Dendritic cell treated with granulocyte-macrophage colony-stimulating factor and Interleukin-4, amounts not matched to agents 40 ng/mL and 50 ng/mL, for 4 days (primary cell): ENCODE measurements around the gene RECK.
A peak's percentile ranks its signal among the peaks of the same experiment; 100 is the strongest.

Source experiments
- H3K27ac Mint-ChIP-seq: one replicate; pipeline ENCODE4 v1.8.0; 2022; ENCODE audit warnings: mild to moderate bottlenecking, mixed read lengths
- H3K27me3 Mint-ChIP-seq: one replicate; pipeline ENCODE4 v1.8.0; 2022; ENCODE audit warnings: mild to moderate bottlenecking, mixed read lengths
- H3K36me3 Mint-ChIP-seq: one replicate; pipeline ENCODE4 v1.8.0; 2022; ENCODE audit warnings: low read depth, mixed read lengths
- H3K4me1 Mint-ChIP-seq: one replicate; pipeline ENCODE4 v1.8.0; 2022; ENCODE audit warnings: low read depth, mixed read lengths
- H3K4me3 Mint-ChIP-seq: one replicate; pipeline ENCODE4 v1.8.0; 2022; ENCODE audit warnings: mild to moderate bottlenecking, moderate library complexity, mixed read lengths
- H3K9me3 Mint-ChIP-seq: one replicate; pipeline ENCODE4 v1.8.0; 2022; ENCODE audit warnings: mixed read lengths
- intact Hi-C: fragments of 100-400 bp; cut with micrococcal nuclease; formaldehyde crosslinking; loops from one replicate; pipeline ENCODE4 v1.15.0; 2022

The RECK gene

GRCh38 chr9:36093384-36093783, 56.7 kb downstream of the RECK start:
- Mint-ChIP-seq H3K9me3 (no peaks in the 10 kb centered on the region), H3K27me3 (no peaks in the 10 kb centered on the region), H3K4me3 (no peak overlapping the region), H3K36me3 (no peaks in the 10 kb centered on the region), H3K4me1 (peaks cover 20% of the 10 kb centered on the region), H3K27ac (peak overlapping the region; percentile 87)
- intact Hi-C loops: no loop called here

GRCh38 chr9:36099718-36100117, 63.0 kb downstream of the RECK start:
- Mint-ChIP-seq H3K36me3 (no peaks in the 10 kb centered on the region), H3K27me3 (no peaks in the 10 kb centered on the region), H3K9me3 (no peaks in the 10 kb centered on the region), H3K27ac (no peak overlapping the region), H3K4me3 (no peak overlapping the region), H3K4me1 (peaks cover 8% of the 10 kb centered on the region)
- intact Hi-C loops: loop anchor here (5.0 kb wide), 1 partner anchor 38 kb away; the partner anchor contains the start of gene GLIPR2

- intact Hi-C loops: loop anchor here (5.0 kb wide), 1 partner anchor 37 kb away; the partner anchor contains the start of gene GLIPR2
These were observed 63.8 kb downstream of the RECK start for GRCh38 chr9:36100532-36100931.

GRCh38 chr9:36101916-36102741, 65.4 kb downstream of the RECK start:
- Mint-ChIP-seq H3K4me3 (no peak overlapping the region), H3K36me3 (no peaks in the 10 kb centered on the region), H3K4me1 (peaks cover 8% of the 10 kb centered on the region), H3K27me3 (no peaks in the 10 kb centered on the region), H3K27ac (no peak overlapping the region), H3K9me3 (no peaks in the 10 kb centered on the region)
- intact Hi-C loops: loop anchor here (2.0 to 5.0 kb wide), 2 partner anchors 35 to 57 kb away; partner anchors contain the start of gene GLIPR2

More at GRCh38 chr9:36100532-36100931, 63.8 kb downstream of the RECK start:
- H3K27ac Mint-ChIP-seq: no peak overlapping the region
- H3K9me3 Mint-ChIP-seq: no peaks in the 10 kb centered on the region
- no peaks in the 10 kb centered on the region for H3K36me3 Mint-ChIP-seq
- H3K27me3 Mint-ChIP-seq: no peaks in the 10 kb centered on the region
- peaks cover 8% of the 10 kb centered on the region for H3K4me1 Mint-ChIP-seq
- no peak overlapping the region for H3K4me3 Mint-ChIP-seq

- H3K27me3 Mint-ChIP-seq: no peaks in the 10 kb centered on the region
- no peak overlapping the region for H3K4me3 Mint-ChIP-seq
- H3K4me1 Mint-ChIP-seq: peaks cover 8% of the 10 kb centered on the region
- intact Hi-C loops: loop anchor here (1.0 to 5.0 kb wide), 3 partner anchors 34 to 63 kb away; partner anchors contain the start of gene GLIPR2
- H3K36me3 Mint-ChIP-seq: no peaks in the 10 kb centered on the region
- peak overlapping the region; percentile 43 for H3K27ac Mint-ChIP-seq
- no peaks in the 10 kb centered on the region for H3K9me3 Mint-ChIP-seq
These were observed 66.2 kb downstream of the RECK start for GRCh38 chr9:36102742-36103495.

- Mint-ChIP-seq H3K9me3 (no peaks in the 10 kb centered on the region), H3K36me3 (no peaks in the 10 kb centered on the region), H3K27me3 (no peaks in the 10 kb centered on the region), H3K4me1 (peaks cover 10% of the 10 kb centered on the region), H3K4me3 (no peak overlapping the region), H3K27ac (no peak overlapping the region)
- intact Hi-C loops: no loop called here
These were observed 72.4 kb downstream of the RECK start for GRCh38 chr9:36109071-36109470.

GRCh38 chr9:36110434-36110833, 73.7 kb downstream of the RECK start:
- intact Hi-C loops: no loop called here
- no peaks in the 10 kb centered on the region for H3K27me3 Mint-ChIP-seq
- H3K9me3 Mint-ChIP-seq: no peaks in the 10 kb centered on the region
- H3K36me3 Mint-ChIP-seq: no peaks in the 10 kb centered on the region
- no peak overlapping the region for H3K27ac Mint-ChIP-seq
- H3K4me3 Mint-ChIP-seq: no peak overlapping the region
- H3K4me1 Mint-ChIP-seq: peaks cover 10% of the 10 kb centered on the region

GRCh38 chr9:36112516-36112915, 75.8 kb downstream of the RECK start:
- H3K4me3 Mint-ChIP-seq: no peak overlapping the region
- intact Hi-C loops: no loop called here
- no peaks in the 10 kb centered on the region for H3K36me3 Mint-ChIP-seq
- H3K27me3 Mint-ChIP-seq: no peaks in the 10 kb centered on the region
- H3K4me1 Mint-ChIP-seq: peaks cover 17% of the 10 kb centered on the region
- H3K27ac Mint-ChIP-seq: no peak overlapping the region
- no peaks in the 10 kb centered on the region for H3K9me3 Mint-ChIP-seq

GRCh38 chr9:36113999-36114398, 77.3 kb downstream of the RECK start:
- Mint-ChIP-seq H3K4me3 (no peak overlapping the region), H3K27me3 (no peaks in the 10 kb centered on the region), H3K36me3 (no peaks in the 10 kb centered on the region), H3K27ac (no peak overlapping the region), H3K4me1 (peaks cover 10% of the 10 kb centered on the region), H3K9me3 (no peaks in the 10 kb centered on the region)
- intact Hi-C loops: no loop called here

GRCh38 chr9:36116593-36116992, 79.9 kb downstream of the RECK start:
- Mint-ChIP-seq H3K4me3 (no peak overlapping the region), H3K4me1 (peaks cover 9% of the 10 kb centered on the region), H3K27me3 (no peaks in the 10 kb centered on the region), H3K36me3 (no peaks in the 10 kb centered on the region), H3K27ac (no peak overlapping the region), H3K9me3 (no peaks in the 10 kb centered on the region)
- intact Hi-C loops: no loop called here

- Mint-ChIP-seq H3K36me3 (no peaks in the 10 kb centered on the region), H3K27ac (no peak overlapping the region), H3K9me3 (no peaks in the 10 kb centered on the region), H3K27me3 (no peaks in the 10 kb centered on the region), H3K4me1 (peaks cover 25% of the 10 kb centered on the region), H3K4me3 (no peak overlapping the region)
- intact Hi-C loops: no loop called here
These were observed 81.5 kb downstream of the RECK start for GRCh38 chr9:36118201-36118600.

GRCh38 chr9:36118706-36119105, 82.0 kb downstream of the RECK start:
- no peaks in the 10 kb centered on the region for H3K36me3 Mint-ChIP-seq
- no peaks in the 10 kb centered on the region for H3K27me3 Mint-ChIP-seq
- no peak overlapping the region for H3K27ac Mint-ChIP-seq
- no peak overlapping the region for H3K4me3 Mint-ChIP-seq
- H3K4me1 Mint-ChIP-seq: peaks cover 25% of the 10 kb centered on the region
- no peaks in the 10 kb centered on the region for H3K9me3 Mint-ChIP-seq
- intact Hi-C loops: no loop called here

GRCh38 chr9:36119476-36119875, 82.8 kb downstream of the RECK start:
- intact Hi-C loops: no loop called here
- Mint-ChIP-seq H3K36me3 (no peaks in the 10 kb centered on the region), H3K27me3 (no peaks in the 10 kb centered on the region), H3K27ac (no peak overlapping the region), H3K4me1 (peaks cover 27% of the 10 kb centered on the region), H3K9me3 (no peaks in the 10 kb centered on the region), H3K4me3 (no peak overlapping the region)

- Mint-ChIP-seq H3K4me3 (no peak overlapping the region), H3K36me3 (no peaks in the 10 kb centered on the region), H3K9me3 (no peaks in the 10 kb centered on the region), H3K27me3 (no peaks in the 10 kb centered on the region), H3K27ac (no peak overlapping the region), H3K4me1 (peaks cover 39% of the 10 kb centered on the region)
- intact Hi-C loops: no loop called here
These were observed 84.0 kb downstream of the RECK start for GRCh38 chr9:36120705-36121104.
